Epithelial cell of esophagus (primary cell): ENCODE results near the gene MRPL12.

Source experiments
- DNase-seq: peaks from one replicate; pipeline ENCODE4 v3.0.0; 2010; ENCODE audit warnings: low read depth
- H3K4me3 ChIP-seq: 2 replicates; pipeline ENCODE4 v1.5.1; 2011; ENCODE audit warnings: mild to moderate bottlenecking, low read length, control low read depth
- TF ChIP-seq, protein P1 (sequence below): IDR thresholded peaks from 2 replicates; pipeline ENCODE4 v1.5.1; 2011; ENCODE audit warnings: low read depth, mild to moderate bottlenecking, low read length, control low read depth, inconsistent platforms; ENCODE audit not compliant: insufficient read depth; ENCODE audit errors: missing control alignments

Gene MRPL12

GRCh38 chr17:81693509-81694210, 9.5 kb upstream of the MRPL12 start:
- TF ChIP-seq, protein P1, sequence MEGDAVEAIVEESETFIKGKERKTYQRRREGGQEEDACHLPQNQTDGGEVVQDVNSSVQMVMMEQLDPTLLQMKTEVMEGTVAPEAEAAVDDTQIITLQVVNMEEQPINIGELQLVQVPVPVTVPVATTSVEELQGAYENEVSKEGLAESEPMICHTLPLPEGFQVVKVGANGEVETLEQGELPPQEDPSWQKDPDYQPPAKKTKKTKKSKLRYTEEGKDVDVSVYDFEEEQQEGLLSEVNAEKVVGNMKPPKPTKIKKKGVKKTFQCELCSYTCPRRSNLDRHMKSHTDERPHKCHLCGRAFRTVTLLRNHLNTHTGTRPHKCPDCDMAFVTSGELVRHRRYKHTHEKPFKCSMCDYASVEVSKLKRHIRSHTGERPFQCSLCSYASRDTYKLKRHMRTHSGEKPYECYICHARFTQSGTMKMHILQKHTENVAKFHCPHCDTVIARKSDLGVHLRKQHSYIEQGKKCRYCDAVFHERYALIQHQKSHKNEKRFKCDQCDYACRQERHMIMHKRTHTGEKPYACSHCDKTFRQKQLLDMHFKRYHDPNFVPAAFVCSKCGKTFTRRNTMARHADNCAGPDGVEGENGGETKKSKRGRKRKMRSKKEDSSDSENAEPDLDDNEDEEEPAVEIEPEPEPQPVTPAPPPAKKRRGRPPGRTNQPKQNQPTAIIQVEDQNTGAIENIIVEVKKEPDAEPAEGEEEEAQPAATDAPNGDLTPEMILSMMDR = no peak
- no peak for DNase-seq

GRCh38 chr17:81694810-81695209, 8.4 kb upstream of the MRPL12 start:
- TF ChIP-seq, protein P1 = no peak
- DNase-seq = no peak
- no peak overlapping the region for H3K4me3 ChIP-seq

More at GRCh38 chr17:81693509-81694210, 9.5 kb upstream of the MRPL12 start:
- H3K4me3 ChIP-seq = no peak overlapping the region

DNA sequence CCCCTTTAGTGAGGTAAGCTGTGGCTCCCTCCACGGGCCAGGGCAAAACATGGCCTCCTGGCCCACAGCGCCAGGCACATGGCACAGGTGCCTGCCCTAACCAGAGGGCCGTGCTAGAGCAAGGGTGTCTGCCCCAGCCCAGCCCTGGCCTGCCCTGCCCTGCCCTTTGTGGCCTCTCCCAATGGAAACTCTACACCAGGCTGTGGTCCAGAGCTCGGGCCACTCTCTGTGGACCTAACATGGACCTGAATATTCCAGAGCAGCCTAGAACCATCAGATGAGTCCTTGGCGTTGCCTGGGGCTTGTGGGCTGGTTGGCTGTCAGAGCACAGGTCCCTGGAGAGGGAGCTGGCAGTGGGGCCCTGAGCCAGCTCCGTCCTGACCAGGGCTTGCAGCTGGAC, 8.0 kb upstream of the MRPL12 start:
- TF ChIP-seq, protein P1 = no peak
- no peak overlapping the region for H3K4me3 ChIP-seq
- no peak for DNase-seq

GRCh38 chr17:81695801-81696200, 7.4 kb upstream of the MRPL12 start:
- no peak overlapping the region for H3K4me3 ChIP-seq
- no peak for DNase-seq
- TF ChIP-seq, protein P1 = no peak

DNA sequence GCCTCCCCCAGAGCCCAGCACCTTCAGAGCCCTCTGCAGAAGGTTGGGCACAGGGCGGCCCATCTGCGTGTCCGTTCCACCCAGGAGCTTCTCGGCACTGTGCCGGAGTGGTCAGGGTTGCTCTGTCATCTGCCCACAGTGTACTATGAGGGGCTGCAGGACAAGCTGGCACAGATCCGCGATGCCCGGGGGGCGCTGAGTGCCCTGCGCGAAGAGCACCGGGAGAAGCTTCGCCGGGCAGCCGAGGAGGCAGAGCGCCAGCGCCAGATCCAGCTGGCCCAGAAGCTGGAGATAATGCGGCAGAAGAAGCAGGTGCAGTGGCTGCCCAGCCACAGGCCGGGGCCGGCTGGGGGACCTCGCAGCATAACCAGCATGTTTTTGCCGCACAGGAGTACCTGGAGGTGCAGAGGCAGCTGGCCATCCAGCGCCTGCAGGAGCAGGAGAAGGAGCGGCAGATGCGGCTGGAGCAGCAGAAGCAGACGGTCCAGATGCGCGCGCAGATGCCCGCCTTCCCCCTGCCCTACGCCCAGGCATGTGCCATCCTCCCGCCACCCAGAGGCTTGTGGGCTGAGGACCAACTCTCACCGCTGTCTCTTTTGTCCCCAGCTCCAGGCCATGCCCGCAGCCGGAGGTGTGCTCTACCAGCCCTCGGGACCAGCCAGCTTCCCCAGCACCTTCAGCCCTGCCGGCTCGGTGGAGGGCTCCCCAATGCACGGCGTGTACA, 6.8 kb upstream of the MRPL12 start:
- H3K4me3 ChIP-seq = no peak overlapping the region
- TF ChIP-seq, protein P1 = no peak
- no peak for DNase-seq

- DNase-seq = no peak
- TF ChIP-seq, protein P1 = no peak
- no peak overlapping the region for H3K4me3 ChIP-seq
Measured at GRCh38 chr17:81697261-81698044, 5.7 kb upstream of the MRPL12 start.
